HG03139 (cell line): Measurements from ENCODE around the gene GALNT2.

Source experiments
- ATAC-seq: cut with Tn5 transposase; IDR thresholded peaks from one replicate; pipeline ENCODE4 v1.9.1; 2021; ENCODE audit not compliant: unreplicated experiment

The GALNT2 gene

DNA sequence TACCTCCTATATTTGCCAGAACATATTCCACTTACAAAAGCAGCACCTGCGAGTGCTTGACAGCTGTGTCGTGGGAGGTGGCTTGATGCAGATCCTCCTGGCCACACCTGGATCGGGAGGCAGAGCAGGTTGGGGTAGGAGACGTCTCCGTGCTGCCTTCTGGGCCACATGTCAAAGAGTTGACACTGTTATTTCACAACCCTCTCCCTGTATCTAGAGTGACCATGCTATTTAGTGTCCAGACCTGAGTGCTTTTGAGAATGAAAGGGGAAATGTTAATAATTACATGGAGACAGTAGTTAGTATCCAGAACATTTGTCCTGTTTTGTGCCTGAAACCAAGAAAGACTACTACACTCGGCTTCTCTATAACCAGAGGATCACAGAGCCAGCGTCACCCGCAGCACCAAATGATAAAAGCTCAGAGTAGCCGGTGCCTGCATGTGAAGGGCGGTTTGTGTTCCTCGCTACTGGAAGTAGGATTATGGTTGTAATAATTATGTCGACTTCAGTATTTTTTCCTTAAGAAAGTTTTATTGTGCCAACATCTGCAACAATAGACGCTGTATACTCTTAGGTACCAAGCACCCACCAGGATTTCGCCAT is 77.1 kb downstream of the GALNT2 start:
- ATAC-seq: no peak

DNA sequence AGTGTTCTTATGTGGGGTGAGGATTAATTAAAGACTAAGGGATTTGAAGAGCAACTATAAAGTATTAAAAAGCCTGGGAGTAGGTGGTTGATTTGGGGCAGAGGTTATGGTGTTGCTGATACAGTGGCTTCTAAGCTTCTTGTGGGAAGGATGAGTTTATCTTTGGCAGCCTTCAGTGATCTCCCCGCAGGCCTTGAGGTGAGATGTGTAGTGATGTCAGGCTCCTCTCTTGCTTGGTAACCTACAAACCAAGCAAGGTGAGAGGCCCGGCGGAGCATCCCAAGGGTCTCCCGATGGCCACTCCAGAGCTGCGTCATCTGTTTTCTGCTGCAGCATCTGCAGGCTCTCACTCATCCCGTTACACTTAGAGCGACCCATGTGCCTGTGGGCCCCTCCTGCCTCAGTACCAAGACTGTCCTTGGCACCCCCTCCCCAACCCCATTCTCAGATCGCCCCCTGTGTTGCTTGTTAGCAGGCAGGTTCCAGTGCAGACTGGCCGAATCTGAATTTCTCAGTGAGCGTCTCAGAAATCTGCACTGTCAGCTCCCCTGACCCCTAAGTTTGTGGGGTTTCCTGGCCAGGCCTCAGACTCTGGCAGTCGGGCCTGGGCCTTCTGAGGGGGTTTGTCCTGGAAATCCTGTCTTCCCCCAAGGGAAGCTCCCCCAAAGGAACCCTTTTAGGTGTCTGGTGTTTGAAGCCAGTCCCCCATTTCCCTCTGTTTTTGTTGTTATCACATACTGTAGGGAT is 77.9 kb downstream of the GALNT2 start:
- no peak for ATAC-seq

DNA sequence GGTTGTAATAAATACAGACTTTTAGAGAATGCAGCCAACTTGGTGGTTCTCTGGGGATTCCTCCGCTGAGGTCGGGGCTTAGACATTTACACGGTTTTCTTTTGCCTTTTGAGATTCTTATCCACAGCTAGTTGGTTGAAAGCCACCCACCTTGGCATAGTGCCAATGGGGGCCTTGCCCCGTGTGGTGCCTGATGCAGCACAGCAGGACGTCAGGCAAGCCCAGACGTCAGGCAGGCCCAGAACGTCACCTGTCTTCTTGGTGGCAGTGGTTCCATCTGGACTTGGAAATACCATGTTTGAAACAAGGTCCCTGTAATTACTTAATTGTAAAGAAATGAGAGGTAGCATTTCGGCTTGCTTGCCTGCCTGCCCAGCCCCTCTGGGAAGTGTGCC is 78.5 kb downstream of the GALNT2 start:
- ATAC-seq: no peak

DNA sequence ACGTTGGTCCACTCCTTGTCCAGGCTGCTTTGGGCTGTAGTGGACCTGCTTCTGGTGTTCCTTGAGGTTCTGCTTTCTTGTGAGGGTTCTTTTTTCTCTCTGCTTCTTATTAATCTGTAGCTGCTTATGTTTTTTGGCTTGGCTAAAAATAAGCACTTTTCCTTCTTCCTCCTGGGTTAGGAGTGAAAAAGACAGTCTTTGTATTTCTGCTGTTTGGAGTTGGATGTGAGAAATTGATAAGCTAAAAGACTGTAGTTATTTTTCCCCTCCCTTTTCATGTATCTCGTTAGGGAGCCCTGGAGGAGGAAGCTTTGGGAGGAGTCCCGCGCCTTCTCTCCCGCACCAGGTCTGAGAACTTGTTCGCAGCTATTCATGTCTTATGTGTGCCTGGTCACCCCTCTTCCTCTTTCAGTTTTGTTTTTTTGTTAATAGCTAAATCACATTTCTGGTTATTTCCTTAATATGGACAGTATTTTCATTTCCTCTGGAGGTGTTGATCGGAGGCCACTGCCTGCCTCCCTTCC is 79.0 kb downstream of the GALNT2 start:
- peak; percentile 38 for ATAC-seq

DNA sequence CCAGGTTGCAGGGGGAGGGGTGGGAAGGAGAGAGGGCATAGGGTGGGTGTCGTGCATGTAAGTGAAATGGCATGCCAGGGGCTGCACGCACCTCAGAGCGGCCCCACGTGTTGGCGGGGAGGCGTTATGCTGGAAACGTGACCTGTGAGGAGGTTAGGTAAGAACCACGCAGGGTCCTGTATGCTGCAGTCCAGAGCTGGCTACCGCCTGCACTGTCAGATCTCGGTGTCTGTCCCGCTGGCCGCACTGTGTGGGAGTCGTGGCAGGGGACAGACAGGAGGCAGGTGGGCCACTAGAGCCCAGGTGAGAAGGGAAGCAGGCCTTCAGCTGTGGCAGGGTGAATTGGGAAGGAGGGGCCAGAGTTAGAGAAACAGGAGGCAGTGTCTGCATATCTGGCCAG is 79.7 kb downstream of the GALNT2 start:
- ATAC-seq: no peak

DNA sequence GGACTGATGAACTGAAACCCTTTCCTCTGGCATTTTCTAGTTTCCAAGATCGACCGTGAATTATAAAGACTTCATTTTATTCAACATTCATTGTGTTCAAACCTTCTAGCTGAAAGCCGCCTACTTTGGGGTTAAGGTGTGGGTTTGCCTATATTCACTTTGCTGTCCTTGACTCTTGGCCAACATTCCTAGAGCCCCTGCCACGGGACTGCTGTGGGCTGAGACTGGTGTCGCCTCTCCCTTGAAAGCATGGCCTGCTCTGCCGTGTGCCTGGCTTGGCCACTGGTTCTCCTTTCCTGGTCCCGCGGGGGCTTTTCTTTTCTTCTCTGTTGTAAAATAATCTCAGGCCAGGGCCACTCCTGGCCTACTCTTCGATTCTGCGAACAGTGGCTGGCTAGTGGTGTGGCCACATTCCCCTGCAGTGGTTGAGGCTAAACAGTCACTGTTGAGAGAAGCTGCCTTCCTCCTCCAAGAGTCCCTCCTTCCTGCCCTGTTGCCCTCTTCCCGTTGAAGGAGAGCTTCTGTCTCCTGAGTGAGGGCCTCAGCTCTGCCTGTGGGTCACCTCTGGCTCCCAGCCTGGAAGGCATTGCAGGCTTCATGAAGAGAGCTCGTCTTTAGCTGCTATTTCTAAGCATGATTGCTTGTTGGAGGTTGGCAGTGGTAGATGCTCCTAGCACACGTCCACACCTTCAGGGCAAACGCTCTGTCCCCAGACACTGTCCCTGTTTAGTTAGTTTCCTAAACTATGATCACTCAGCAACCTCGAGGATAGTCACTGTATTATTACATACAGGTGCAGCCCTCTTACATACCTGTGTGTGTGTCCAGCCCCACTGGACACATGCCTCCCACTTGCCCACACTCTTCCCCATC is 80.5 kb downstream of the GALNT2 start:
- ATAC-seq: no peak

DNA sequence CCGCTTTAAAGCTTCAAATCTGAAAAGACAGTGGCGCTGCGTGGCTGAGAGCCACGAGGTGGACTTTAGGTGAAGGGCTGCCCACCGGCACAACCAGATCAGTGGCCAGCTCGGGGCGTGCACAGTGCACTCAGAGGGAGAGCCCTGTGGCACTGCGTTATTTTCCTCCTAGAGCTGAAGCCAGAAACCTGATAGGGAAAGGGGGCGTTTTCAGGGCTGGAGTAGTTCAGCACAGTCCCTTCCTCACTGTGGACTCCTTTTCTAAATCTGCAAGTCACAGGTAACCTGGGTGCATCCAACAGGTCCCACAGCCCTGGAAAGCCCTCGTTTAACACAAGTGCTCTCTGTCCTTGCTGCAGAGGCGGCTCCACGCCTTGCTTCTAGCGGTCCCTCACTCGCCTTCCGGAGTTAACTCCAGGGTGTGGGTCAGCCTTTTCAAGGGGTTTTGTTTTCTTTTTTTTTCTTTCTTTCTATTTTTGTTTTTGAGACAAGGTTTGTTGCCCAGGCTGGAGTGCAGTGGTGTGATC is 81.2 kb downstream of the GALNT2 start:
- no peak for ATAC-seq

DNA sequence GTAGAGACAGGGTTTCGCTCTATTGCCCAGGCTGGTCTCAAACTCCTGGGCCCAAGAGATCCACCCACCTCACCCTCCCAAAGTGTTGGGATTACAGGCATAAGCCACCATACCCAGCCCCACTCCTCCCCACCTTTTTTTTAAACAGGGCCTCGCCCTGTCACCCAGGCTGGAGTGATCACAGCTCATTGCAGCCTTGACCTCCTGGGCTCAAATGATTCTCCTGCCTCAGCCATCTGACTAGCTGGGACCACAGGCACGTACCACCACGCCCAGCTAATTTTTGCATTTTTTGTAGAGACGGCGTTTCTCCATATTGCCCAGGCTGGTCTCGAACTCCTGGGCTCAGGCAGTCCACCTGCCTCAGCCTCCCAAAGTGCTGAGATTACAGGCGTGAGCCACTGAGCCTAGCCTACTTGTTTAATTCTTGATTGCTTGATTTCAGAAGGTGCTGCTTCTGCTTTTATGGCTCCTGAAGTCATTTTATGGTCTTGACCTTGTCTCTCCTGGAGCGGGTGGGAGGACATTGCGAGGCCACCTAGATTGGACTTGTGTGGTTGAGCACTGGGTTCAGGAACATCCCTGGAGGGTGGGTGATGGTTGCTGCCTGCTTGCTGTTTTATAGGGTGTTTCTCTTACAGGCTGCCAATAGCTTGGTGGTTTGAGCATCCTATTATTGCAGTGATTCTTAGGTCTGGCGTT is 81.9 kb downstream of the GALNT2 start:
- ATAC-seq: no peak

DNA sequence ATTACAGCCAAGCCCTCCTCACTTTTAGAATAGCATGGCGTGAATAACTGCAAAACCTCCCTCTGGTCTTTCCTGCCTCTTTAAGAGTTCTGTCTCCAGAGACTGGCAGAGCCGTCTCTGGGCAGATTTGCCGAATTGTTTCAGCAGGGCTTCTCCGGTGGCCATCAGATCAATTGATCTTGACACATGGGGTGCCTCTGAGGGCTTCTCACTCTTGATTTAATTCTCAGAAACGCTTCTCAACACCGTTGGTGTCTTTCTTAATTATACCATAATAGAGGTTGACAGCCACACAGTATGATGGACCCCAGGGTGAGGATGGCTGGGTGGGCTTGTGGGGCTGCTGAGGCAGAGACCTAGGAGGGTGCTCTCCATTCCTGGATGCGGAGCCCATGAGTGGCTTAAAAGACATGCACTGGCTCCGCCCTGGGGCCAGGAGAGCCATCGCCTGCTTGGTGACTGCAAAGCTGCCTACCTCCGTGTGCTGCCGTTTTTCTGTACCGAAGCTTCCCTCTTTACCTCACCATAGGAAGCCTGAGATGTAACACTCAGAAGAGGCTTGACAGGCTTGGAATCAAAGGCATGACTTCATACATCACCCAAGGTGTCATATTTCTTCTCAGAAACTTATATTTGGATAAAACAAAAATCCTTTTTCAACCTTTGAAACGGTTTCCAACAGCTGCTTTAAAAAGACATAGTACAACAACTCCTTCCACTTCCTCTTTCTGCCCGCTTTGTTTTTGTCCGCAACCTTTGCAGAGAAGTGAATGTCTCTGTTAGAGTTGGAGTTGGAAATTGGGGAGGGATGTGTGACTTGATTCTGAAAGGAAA is 82.9 kb downstream of the GALNT2 start:
- peak; percentile 57 for ATAC-seq

DNA sequence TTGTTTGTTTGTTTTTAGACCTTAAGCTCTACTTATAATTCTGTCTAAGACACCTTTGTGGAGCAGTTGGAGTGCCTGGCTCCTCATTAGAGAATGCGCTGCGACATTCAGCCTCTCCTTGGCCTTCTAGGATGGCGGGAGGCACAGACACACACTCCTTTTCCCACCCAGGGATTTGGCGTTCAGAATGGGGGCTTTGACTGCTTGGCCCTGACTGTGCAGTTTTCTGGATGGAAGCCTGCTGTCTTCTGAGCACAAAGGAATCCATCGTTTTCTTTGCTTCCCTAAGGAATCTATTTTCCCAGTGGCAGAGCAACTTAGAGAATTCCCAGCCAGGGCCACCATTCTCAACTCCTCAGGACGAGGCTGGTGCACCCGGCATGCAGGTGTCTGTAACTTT is 83.6 kb downstream of the GALNT2 start:
- no peak for ATAC-seq

DNA sequence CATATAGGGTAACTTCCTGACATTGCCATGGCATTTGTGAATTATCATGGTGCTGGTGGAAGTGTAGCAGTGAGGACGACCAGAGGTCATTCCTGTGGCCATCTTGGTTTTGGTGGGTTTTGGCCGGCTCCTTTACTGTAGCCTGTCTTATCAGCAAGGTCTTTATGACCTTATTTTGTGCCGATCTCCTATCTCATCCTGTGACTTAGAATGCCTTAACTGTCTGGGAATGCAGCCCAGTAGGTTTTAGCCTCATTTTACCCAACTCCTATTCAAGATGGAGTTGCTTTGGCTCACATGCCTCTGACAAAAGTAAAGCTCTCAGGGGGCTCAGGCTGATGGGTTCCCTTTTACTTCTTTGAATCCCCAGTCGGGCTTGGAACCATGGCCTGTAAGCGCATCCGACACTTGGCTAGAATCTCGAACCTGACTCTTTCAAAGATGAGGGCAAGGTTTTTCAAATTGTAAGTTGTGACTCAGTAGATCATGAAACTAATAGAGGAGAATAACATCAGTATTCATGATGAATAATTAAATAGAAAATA is 85.0 kb downstream of the GALNT2 start:
- no peak for ATAC-seq

DNA sequence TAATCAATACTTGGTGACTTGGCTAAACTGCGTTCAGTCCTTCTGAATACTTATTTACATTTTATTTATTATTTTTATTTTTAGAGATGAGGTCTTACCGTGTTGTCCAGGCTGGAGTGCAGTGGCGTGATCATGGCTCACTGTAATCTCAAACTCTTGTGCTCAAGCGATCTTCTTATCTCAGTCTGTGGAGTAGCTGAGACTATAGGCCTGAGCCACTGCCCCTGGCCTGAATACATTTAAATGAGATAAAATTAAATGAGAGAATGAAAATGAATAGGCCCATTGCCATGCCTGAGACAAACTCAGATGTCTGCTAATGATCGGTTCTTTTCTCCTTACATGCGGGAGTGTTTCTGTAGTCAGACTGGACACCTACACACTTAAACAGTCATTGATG is 86.0 kb downstream of the GALNT2 start:
- ATAC-seq: no peak

DNA sequence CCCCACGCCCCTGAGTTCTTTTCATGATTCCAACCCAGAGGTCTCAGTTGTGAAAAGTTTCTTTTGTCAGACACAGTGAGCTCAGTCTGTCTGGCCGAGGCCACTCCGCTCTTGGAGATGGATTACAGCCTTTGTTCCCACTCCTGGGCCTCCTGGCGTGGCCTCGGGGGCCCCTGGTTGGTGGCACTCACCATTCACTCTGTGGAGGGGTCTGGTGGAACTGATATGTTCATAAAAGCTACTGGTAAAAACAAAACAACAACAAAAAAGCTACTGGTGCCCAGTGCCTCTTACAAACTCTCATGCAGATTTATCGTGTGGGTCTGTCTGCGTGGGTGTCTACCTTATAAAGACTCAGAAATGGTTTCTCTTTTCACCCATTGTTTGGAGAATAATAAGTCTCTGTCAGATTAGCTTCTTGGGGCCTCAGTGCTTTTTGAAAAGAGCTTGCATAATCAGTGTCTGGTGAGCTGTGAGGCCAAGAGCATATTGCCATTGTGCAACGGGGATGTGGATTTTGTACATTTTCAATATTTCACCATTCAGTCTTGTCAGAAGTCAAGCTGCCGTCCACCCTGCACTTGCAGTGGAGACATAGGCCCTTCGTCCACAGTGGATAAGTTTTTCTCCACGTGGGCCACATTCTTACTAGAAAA is 86.7 kb downstream of the GALNT2 start:
- no peak for ATAC-seq

DNA sequence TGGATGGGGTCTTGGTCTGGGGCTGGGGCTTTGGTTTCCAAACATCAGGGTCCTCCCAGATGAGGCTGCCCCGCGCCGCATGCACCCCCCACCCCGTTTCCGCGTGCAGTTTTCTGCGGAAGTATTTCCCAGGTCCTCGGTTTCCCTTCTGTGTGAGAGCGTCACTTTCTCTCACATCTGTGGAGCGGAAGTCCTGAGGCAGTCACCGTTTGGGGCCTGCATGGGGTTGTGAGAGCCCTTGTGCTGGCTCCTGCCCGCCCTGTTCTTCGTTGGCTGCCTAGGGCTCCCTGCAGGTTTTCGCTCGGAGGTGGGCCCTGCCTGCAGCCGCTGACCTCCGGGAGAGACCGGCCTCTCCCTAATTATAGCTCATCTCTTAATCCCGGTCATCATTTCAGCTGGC is 88.0 kb downstream of the GALNT2 start:
- ATAC-seq: no peak

DNA sequence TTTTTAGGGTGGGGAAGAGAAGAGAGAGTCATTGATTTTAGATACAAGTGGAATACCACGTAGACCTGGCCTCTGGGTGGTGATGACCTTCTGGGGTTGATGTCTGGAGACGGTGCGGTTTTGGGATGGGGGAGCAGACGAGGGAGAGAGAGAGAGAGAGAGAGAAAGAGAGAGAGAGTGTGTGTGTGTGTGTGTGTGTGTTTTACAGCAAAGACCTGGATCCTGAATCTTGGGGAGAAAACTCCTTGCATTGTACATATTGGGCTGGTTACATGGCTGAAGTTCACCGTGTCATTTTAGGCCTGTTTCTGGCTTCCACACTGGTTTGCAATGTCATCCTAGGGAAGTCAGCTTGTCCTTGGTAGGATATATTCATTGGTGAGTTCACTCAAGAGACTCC is 89.0 kb downstream of the GALNT2 start:
- ATAC-seq: no peak

DNA sequence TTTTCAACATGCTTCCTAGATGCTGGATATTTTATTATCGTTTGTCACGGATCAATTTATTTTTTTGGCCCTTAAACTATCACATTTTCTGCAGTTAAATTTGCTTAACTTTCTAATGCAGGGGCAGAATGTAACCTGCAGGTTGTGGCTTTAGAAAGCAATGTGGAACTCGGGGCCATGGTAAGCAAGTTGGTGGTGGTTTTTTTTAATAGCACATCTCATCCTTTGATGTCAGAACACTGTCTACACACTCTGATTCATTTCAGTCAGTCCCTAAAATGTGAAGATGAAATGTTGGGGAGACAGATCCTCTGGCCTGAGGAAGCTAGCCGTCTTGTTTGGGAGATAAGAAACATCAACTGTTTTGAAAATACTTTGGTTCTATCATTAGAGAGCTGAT is 89.5 kb downstream of the GALNT2 start:
- no peak for ATAC-seq

DNA sequence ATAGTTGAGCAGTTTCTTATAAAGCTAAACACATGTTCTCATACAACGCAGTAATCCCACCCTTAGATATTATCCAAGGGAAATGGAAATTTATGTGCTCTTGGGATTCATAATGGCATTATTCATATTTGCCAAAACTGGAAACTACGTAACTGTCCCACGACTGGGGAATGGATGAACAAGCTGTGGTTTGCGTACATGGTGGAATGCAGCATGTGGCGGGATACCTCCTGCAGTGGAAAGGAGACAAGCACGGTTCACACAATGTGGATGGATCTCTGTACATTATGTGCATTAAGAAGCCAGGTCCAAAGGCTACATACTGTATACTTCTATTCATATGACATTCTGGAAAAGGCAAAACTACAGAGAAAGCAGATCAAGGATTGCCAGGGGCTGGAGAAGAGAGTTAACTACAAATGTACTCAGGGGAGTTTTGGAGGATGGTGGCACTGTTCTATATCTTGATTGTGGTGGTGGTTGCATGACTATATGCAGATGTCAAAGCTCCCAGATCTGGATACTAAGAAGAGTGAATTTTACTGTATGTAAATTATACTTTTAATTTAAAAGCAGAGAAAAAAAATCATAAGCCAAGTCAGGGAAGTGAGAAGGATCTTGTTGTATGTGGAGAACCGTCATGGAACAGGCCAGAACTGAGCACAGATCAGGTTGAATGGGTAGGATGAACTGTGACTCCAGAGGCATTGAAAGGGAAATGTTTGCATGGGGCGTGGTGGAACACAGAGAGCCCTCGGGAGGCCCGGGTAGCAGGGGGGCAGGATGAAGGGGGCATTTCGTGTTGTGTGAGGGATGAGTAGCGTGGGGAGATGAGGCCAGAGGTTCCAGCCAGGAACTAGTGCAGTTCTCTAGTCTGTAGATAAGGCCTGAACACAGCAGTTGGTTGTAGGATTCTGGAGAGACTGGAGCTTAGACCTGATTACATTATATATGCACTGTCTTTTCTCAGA is 90.7 kb downstream of the GALNT2 start:
- ATAC-seq: no peak
